Thoracic aorta (tissue), 2 donors: ENCODE results near the gene TMEM31. TPM values are rescaled to one million over a fixed set of nuclear protein-coding genes. Genes with fewer than 3 reads are reported as not detected.
A peak's percentile ranks its signal among the peaks of the same experiment; 100 is the strongest.

Experiments
- ATAC-seq: fragments of 150-250 bp; one replicate; pipeline ENCODE4 v1.8.0; 2017; ENCODE audit warnings: low read depth; ENCODE audit not compliant: insufficient number of reproducible peaks, low FRiP score
- DNase-seq: peaks from one replicate; pipeline ENCODE4 v3.0.0-alpha.2; 2020; ENCODE audit warnings: low spot score
- H3K27ac ChIP-seq, 2 donors: fragments of 200-600 bp; sonication (generic); 1 replicate in 1 of 2; 2 replicates in 1 of 2; pipeline ENCODE4 v1.5.1; 2016; ENCODE audit warnings: mild to moderate bottlenecking in 2 of 2, moderate library complexity in 2 of 2
- H3K27me3 ChIP-seq: fragments of 200-600 bp; sonication (generic); replicated peaks from 2 replicates; pipeline ENCODE4 v1.6.0; 2016; ENCODE audit warnings: mild to moderate bottlenecking; ENCODE audit not compliant: insufficient read depth
- H3K36me3 ChIP-seq: fragments of 200-600 bp; sonication (generic); one replicate; pipeline ENCODE4 v1.5.1; 2016
- H3K4me1 ChIP-seq, 2 donors: fragments of 200-600 bp; sonication (generic); 1 replicate in 1 of 2; 2 replicates in 1 of 2; pipeline versions ENCODE4 v1.5.1 to v1.6.0; 2016; ENCODE audit warnings: low read depth in 2 of 2, mild to moderate bottlenecking in 1 of 2; ENCODE audit not compliant: control insufficient read depth in 1 of 2
- H3K4me3 ChIP-seq: fragments of 200-600 bp; sonication (generic); 2 replicates; pipeline ENCODE4 v1.5.1; 2016; ENCODE audit warnings: mild to moderate bottlenecking
- H3K9me3 ChIP-seq: fragments of 200-600 bp; sonication (generic); 2 replicates; pipeline ENCODE4 v1.5.1; 2016
- total RNA-seq, 2 donors: library from RNA; depleted of rRNA; stranded (reverse); fragments of >200 nt; gene quantifications; one replicate each; pipeline versions ENCODE4 v1.1.0 to v1.2.3, GENCODE V29; 2016
- TF ChIP-seq, protein P1 (sequence below): fragments of 200-600 bp; sonication (generic); IDR thresholded peaks from one replicate; pipeline ENCODE4 v1.5.1; 2019; ENCODE audit warnings: antibody characterized with exemption

Gene TMEM31, protein sequence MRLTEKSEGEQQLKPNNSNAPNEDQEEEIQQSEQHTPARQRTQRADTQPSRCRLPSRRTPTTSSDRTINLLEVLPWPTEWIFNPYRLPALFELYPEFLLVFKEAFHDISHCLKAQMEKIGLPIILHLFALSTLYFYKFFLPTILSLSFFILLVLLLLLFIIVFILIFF
- total RNA-seq = not detected

DNA sequence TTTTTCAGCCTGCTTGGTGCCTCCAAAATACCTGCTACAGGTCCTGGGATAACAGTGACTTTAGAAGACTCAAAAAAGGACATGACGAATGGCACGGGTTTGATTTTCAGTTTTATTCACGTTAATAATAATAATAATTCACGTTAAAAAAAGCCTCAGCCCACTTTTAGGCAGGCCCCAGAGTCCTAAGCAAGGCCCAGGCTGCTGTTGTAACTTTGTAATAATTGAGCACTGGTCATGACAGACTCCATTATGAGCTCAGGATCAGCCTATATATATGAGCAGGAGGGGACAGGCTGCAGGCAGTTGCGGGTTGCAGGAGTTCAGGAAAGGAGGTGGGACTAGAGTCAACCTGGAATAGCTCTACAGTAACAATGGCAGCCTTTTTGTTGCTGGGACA, at the start of gene TMEM31:
TSS of gene TMEM31 (plus strand) at position 301 of the 400 bp plus-strand sequence. CDS start 1,350 bp downstream, outside the sequence.
- DNase-seq (no peak), ATAC-seq (no peak)
- H3K27ac ChIP-seq = no peak within 1 kb of the TSS
- TF ChIP-seq, protein P1, sequence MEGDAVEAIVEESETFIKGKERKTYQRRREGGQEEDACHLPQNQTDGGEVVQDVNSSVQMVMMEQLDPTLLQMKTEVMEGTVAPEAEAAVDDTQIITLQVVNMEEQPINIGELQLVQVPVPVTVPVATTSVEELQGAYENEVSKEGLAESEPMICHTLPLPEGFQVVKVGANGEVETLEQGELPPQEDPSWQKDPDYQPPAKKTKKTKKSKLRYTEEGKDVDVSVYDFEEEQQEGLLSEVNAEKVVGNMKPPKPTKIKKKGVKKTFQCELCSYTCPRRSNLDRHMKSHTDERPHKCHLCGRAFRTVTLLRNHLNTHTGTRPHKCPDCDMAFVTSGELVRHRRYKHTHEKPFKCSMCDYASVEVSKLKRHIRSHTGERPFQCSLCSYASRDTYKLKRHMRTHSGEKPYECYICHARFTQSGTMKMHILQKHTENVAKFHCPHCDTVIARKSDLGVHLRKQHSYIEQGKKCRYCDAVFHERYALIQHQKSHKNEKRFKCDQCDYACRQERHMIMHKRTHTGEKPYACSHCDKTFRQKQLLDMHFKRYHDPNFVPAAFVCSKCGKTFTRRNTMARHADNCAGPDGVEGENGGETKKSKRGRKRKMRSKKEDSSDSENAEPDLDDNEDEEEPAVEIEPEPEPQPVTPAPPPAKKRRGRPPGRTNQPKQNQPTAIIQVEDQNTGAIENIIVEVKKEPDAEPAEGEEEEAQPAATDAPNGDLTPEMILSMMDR = no peak
- no peaks in the 10 kb centered on the region for H3K9me3 ChIP-seq
- H3K4me3 ChIP-seq = no peak within 1 kb of the TSS
- no peaks in the 10 kb centered on the region for H3K27me3 ChIP-seq
- H3K36me3 ChIP-seq = no peaks in the 10 kb centered on the region
- H3K4me1 ChIP-seq = no peaks in the 10 kb centered on the region

DNA sequence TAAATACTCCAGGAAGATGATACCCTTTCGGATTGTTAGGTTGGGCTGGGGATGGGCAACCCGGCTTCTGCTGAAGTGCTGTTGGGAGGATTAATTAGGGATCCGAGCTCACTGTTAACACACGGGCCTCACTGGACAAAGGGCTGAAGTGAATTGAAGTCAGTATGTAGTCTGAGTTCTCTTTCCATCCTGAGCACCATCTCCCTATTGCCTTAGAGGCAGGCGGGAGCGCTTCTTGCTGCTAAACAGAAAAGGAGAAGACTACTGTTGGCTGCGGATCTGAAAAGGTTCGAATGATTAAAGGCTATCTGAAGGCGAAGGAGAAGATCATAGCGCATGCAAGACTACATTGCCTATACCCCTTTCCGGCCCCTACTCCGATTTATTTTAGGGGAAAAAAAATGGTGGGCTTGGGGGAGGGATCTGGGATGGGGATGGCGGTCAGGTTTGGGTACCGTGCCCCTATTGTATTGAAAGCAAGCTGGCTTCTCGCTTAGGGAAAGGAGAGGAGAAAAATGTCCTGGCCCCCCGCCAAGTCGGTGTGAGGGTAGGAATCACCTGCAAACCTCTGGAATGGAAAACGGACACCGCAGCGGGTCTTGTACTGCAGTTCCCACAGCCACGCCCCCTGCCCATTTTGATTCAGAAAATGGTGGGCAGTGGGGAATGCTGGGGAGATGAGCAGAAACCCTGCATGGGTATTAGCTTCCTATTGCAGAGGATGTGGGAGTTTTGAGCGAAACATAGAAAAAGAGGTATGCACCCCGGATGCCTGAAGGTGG, 46.5 kb upstream of the TMEM31 start:
- TF ChIP-seq, protein P1 = no peak
- H3K4me3 ChIP-seq = peak overlapping the region; percentile 36
- H3K36me3 ChIP-seq = no peaks in the 10 kb centered on the region
- H3K4me1 ChIP-seq = no peaks in the 10 kb centered on the region
- no peak for ATAC-seq
- H3K9me3 ChIP-seq = no peaks in the 10 kb centered on the region
- no peak for DNase-seq
- no peaks in the 10 kb centered on the region for H3K27me3 ChIP-seq
- no peak overlapping the region for H3K27ac ChIP-seq

DNA sequence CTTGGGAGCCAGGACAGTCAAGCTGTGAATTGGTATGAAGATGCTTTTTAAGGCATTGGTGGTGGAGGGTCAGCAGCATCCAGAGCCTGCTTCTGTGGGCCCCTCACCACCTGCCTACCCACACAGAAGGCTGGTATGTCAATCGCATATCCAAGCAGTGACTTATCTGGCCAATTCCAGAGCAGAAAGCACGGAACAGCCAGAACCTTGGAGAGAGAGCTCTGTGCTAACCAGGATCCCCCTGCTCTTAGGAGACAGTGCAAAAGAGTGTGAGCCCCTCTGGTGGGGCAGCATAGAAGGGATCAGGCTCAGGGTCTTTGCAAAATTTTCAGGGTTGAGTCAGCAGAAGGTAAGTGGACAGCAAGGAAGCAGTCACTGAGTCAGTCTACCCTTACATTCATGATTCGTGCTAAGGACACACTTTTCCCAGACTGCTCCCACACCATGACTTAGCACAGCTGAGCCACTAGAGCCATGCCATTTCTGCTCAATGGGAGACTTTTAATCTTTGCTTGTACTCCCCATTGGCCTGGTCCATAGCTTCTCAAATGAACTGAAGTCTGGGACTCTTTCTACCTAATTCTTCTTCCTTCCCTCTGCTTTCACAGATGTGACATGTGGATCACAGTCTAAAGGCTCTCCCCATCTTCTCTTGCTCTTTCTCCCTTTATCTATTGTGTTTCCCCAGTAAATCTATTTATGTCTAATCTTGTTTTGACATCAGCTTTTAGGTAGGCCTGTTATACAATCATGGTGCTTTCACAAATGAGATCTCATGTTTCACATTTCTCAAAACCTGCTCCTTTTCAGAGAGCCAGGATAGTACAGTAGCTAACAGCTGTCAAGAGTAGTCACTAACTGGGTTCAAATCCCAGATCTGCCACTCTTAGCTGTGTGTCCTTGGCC, 44.3 kb upstream of the TMEM31 start:
- TF ChIP-seq, protein P1 = no peak
- H3K27me3 ChIP-seq = no peaks in the 10 kb centered on the region
- H3K9me3 ChIP-seq = no peaks in the 10 kb centered on the region
- DNase-seq = no peak
- ATAC-seq = no peak
- H3K27ac ChIP-seq = no peak overlapping the region
- H3K36me3 ChIP-seq = no peaks in the 10 kb centered on the region
- H3K4me3 ChIP-seq = no peak overlapping the region
- no peaks in the 10 kb centered on the region for H3K4me1 ChIP-seq

DNA sequence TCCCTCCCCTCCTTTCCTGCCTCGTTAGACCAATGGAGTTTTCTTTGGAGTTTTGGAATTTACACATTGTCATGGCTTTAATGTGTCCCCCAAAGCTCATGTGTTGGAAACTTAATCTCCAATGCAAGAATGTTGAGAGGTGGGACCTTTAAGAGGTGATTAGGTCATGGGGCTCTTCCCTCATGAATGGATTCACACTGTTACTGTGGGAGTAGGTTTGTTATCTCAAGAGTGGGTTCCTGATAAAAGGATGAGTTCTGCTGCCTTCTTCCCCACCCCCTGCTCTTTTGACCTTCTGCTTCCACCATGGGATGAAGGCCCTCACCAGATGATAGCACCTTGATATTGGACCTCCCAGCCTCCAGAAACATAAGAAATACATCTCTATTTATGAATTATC, 41.0 kb upstream of the TMEM31 start:
- H3K9me3 ChIP-seq = no peaks in the 10 kb centered on the region
- H3K4me1 ChIP-seq = no peaks in the 10 kb centered on the region
- H3K4me3 ChIP-seq = no peak overlapping the region
- no peaks in the 10 kb centered on the region for H3K36me3 ChIP-seq
- no peak overlapping the region for H3K27ac ChIP-seq
- ATAC-seq = no peak
- no peak for DNase-seq
- H3K27me3 ChIP-seq = no peaks in the 10 kb centered on the region
- TF ChIP-seq, protein P1 = no peak
